Measurements from ENCODE around the gene OR3A1. TPM values are rescaled to one million over a fixed set of nuclear protein-coding genes. Genes with fewer than 3 reads are reported as not detected.
"Not testable (repeated sequence)": the region's sequence is repeated elsewhere in the genome, so short reads cannot be mapped to it uniquely, and the experiment has no call there.

The OR3A1 gene
- total and polyA plus RNA-seq, 10 of the 15 experiments (the other 5 are each of a cell fraction or from before 2014, with no cell fraction given), result not detected

GRCh38 chr17:3249013-3249412 lies 49.1 kb downstream of the OR3A1 start:
- H3K4me1 ChIP-seq (ENCODE audit: control insufficient read depth, insufficient read depth, low read length); H3K9me3 ChIP-seq (replicated peaks; ENCODE audit: control insufficient read depth, insufficient read depth, low read length); H3K4me2 ChIP-seq (ENCODE audit: control insufficient read depth, insufficient read depth); RAD21 ChIA-PET (ENCODE audit: unreplicated experiment); H4K20me1 ChIP-seq (ENCODE audit: control insufficient read depth, insufficient read depth); H3K4me3 ChIP-seq; BruUV-seq (replicated peaks); CTCF ChIA-PET; H3K27me3 ChIP-seq (replicated peaks in 1 of 2; ENCODE audit: control insufficient read depth in 2 of 2, insufficient read depth in 2 of 2, low read length in 1 of 2); H3K36me3 ChIP-seq (ENCODE audit: control insufficient read depth in 2 of 2, insufficient read depth in 2 of 2, low read length in 1 of 2); DNase-seq (ENCODE audit: low read depth, low spot score); ATAC-seq; H2AFZ ChIP-seq (ENCODE audit: control insufficient read depth, low read depth, low read length); FAIRE-seq; SMC1A ChIA-PET (ENCODE audit: uncharacterized antibody, unreplicated experiment); in situ Hi-C loops (cut with MboI); H3K27ac ChIP-seq (ENCODE audit: control insufficient read depth, insufficient read depth); H3K9ac ChIP-seq (ENCODE audit: control insufficient read depth, insufficient read depth, low read length); intact Hi-C loops (cut with micrococcal nuclease; ENCODE audit: unreplicated experiment); H3K79me2 ChIP-seq (ENCODE audit: control insufficient read depth, insufficient read depth, low read length); POLR2A ChIA-PET: not testable (repeated sequence)
- 0% methylated on average over 1 of the region's 2 CpGs for WGBS (ENCODE audit: insufficient coverage, insufficient replicate concordance, low lambda C conversion rate, missing lambda C conversion rate)

GRCh38 chr17:3244841-3245240 lies 53.3 kb downstream of the OR3A1 start:
- H3K4me2 ChIP-seq (ENCODE audit: control insufficient read depth, insufficient read depth); BruUV-seq (replicated peaks); DNase-seq (ENCODE audit: low read depth, low spot score); H3K27ac ChIP-seq (ENCODE audit: control insufficient read depth, insufficient read depth); POLR2A ChIA-PET; in situ Hi-C loops (cut with MboI); RAD21 ChIA-PET (ENCODE audit: unreplicated experiment); H3K4me1 ChIP-seq (ENCODE audit: control insufficient read depth, insufficient read depth, low read length); H4K20me1 ChIP-seq (ENCODE audit: control insufficient read depth, insufficient read depth); H3K9ac ChIP-seq (ENCODE audit: control insufficient read depth, insufficient read depth, low read length); intact Hi-C loops (cut with micrococcal nuclease; ENCODE audit: unreplicated experiment); FAIRE-seq; CTCF ChIA-PET; H3K79me2 ChIP-seq (ENCODE audit: control insufficient read depth, insufficient read depth, low read length); H3K27me3 ChIP-seq (replicated peaks in 1 of 2; ENCODE audit: control insufficient read depth in 2 of 2, insufficient read depth in 2 of 2, low read length in 1 of 2); SMC1A ChIA-PET (ENCODE audit: uncharacterized antibody, unreplicated experiment); H2AFZ ChIP-seq (ENCODE audit: control insufficient read depth, low read depth, low read length); H3K4me3 ChIP-seq; H3K9me3 ChIP-seq (replicated peaks; ENCODE audit: control insufficient read depth, insufficient read depth, low read length); H3K36me3 ChIP-seq (ENCODE audit: control insufficient read depth in 2 of 2, insufficient read depth in 2 of 2, low read length in 1 of 2); ATAC-seq: not testable (repeated sequence)
- 0% methylated on average over 1 of the region's 1 CpG for WGBS (ENCODE audit: insufficient coverage, insufficient replicate concordance, low lambda C conversion rate, missing lambda C conversion rate)

GRCh38 chr17:3241044-3241443 lies 57.1 kb downstream of the OR3A1 start:
- H2AFZ ChIP-seq (ENCODE audit: control insufficient read depth, low read depth, low read length); RAD21 ChIA-PET (ENCODE audit: unreplicated experiment); in situ Hi-C loops (cut with MboI); H3K4me2 ChIP-seq (ENCODE audit: control insufficient read depth, insufficient read depth); SMC1A ChIA-PET (ENCODE audit: uncharacterized antibody, unreplicated experiment); H4K20me1 ChIP-seq (ENCODE audit: control insufficient read depth, insufficient read depth); intact Hi-C loops (cut with micrococcal nuclease; ENCODE audit: unreplicated experiment); H3K36me3 ChIP-seq (ENCODE audit: control insufficient read depth in 2 of 2, insufficient read depth in 2 of 2, low read length in 1 of 2); H3K9me3 ChIP-seq (replicated peaks; ENCODE audit: control insufficient read depth, insufficient read depth, low read length); H3K27ac ChIP-seq (ENCODE audit: control insufficient read depth, insufficient read depth); ATAC-seq; H3K4me1 ChIP-seq (ENCODE audit: control insufficient read depth, insufficient read depth, low read length); FAIRE-seq; POLR2A ChIA-PET; BruUV-seq (replicated peaks); H3K79me2 ChIP-seq (ENCODE audit: control insufficient read depth, insufficient read depth, low read length); DNase-seq (ENCODE audit: low read depth, low spot score); CTCF ChIA-PET; H3K9ac ChIP-seq (ENCODE audit: control insufficient read depth, insufficient read depth, low read length); H3K4me3 ChIP-seq; H3K27me3 ChIP-seq (replicated peaks in 1 of 2; ENCODE audit: control insufficient read depth in 2 of 2, insufficient read depth in 2 of 2, low read length in 1 of 2): not testable (repeated sequence)
- WGBS (ENCODE audit: insufficient coverage, insufficient replicate concordance, low lambda C conversion rate, missing lambda C conversion rate), result 44% methylated on average over 1 of the region's 1 CpG

Other genes starting within 250 kb of the OR3A1 start
Only the 7 nearest of the 11 such genes appear.
- gene OR1G1, start 170.8 kb downstream of the OR3A1 start, total RNA-seq (2014; rRNA removed), result not detected in 2 replicates
- gene OR1G1, start 170.8 kb downstream of the OR3A1 start, total RNA-seq (2014; rRNA removed; fragmentation: Illumina TruSeq; extraction: Trizol), result not detected in 2 replicates
- not detected in 2 replicates for gene OR1G1, start 170.8 kb downstream of the OR3A1 start, total RNA-seq (2021)
- gene OR1G1, start 170.8 kb downstream of the OR3A1 start, polyA plus RNA-seq (2011; rRNA removed), result not detected in 2 replicates
- not detected in 2 replicates for gene OR1G1, start 170.8 kb downstream of the OR3A1 start, polyA plus RNA-seq (2014; fragmentation: Illumina TruSeq; extraction: Trizol)
- not detected for gene OR1G1, start 170.8 kb downstream of the OR3A1 start, polyA plus RNA-seq (2014; fragmentation: Nextera tagmentation; extraction: Ambion mirVana)
- not detected in 2 replicates for gene OR1G1, start 170.8 kb downstream of the OR3A1 start, polyA plus RNA-seq (2014; rRNA removed)
- not detected for gene OR1G1, start 170.8 kb downstream of the OR3A1 start, polyA plus RNA-seq (2016; fragmentation: Nextera tagmentation; extraction: Ambion mirVana)
- not detected in 2 replicates for gene OR1A2, start 100.8 kb downstream of the OR3A1 start, total RNA-seq (2014; rRNA removed)
- gene OR1A2, start 100.8 kb downstream of the OR3A1 start, total RNA-seq (2014; rRNA removed; fragmentation: Illumina TruSeq; extraction: Trizol), result not detected in 2 replicates
- gene OR1A2, start 100.8 kb downstream of the OR3A1 start, total RNA-seq (2021), result not detected in 2 replicates
- not detected in 2 replicates for gene OR1A2, start 100.8 kb downstream of the OR3A1 start, polyA plus RNA-seq (2011; rRNA removed)
- gene OR1A2, start 100.8 kb downstream of the OR3A1 start, polyA plus RNA-seq (2014; fragmentation: Illumina TruSeq; extraction: Trizol), result not detected in 2 replicates
- gene OR1A2, start 100.8 kb downstream of the OR3A1 start, polyA plus RNA-seq (2014; fragmentation: Nextera tagmentation; extraction: Ambion mirVana), result not detected
- gene OR1A2, start 100.8 kb downstream of the OR3A1 start, polyA plus RNA-seq (2014; rRNA removed), result not detected in 2 replicates
- not detected for gene OR1A2, start 100.8 kb downstream of the OR3A1 start, polyA plus RNA-seq (2016; fragmentation: Nextera tagmentation; extraction: Ambion mirVana)
- not detected in 2 replicates for gene OR1A1, start 90.7 kb downstream of the OR3A1 start, total RNA-seq (2014; rRNA removed)
- gene OR1A1, start 90.7 kb downstream of the OR3A1 start, total RNA-seq (2014; rRNA removed; fragmentation: Illumina TruSeq; extraction: Trizol), result not detected in 2 replicates
- gene OR1A1, start 90.7 kb downstream of the OR3A1 start, total RNA-seq (2021), result not detected in 2 replicates
- gene OR1A1, start 90.7 kb downstream of the OR3A1 start, polyA plus RNA-seq (2011; rRNA removed), result not detected in 2 replicates
- not detected in 2 replicates for gene OR1A1, start 90.7 kb downstream of the OR3A1 start, polyA plus RNA-seq (2014; fragmentation: Illumina TruSeq; extraction: Trizol)
- gene OR1A1, start 90.7 kb downstream of the OR3A1 start, polyA plus RNA-seq (2014; fragmentation: Nextera tagmentation; extraction: Ambion mirVana), result not detected
- not detected in 2 replicates for gene OR1A1, start 90.7 kb downstream of the OR3A1 start, polyA plus RNA-seq (2014; rRNA removed)
- gene OR1A1, start 90.7 kb downstream of the OR3A1 start, polyA plus RNA-seq (2016; fragmentation: Nextera tagmentation; extraction: Ambion mirVana), result not detected
- gene OR3A2, start 87.9 kb upstream of the OR3A1 start, total RNA-seq (2014; rRNA removed), result not detected in 2 replicates
- gene OR3A2, start 87.9 kb upstream of the OR3A1 start, total RNA-seq (2014; rRNA removed; fragmentation: Illumina TruSeq; extraction: Trizol), result not detected in 2 replicates
- not detected in 2 replicates for gene OR3A2, start 87.9 kb upstream of the OR3A1 start, total RNA-seq (2021)
- gene OR3A2, start 87.9 kb upstream of the OR3A1 start, polyA plus RNA-seq (2011; rRNA removed), result not detected in 2 replicates
- gene OR3A2, start 87.9 kb upstream of the OR3A1 start, polyA plus RNA-seq (2014; fragmentation: Illumina TruSeq; extraction: Trizol), result not detected in 2 replicates
- gene OR3A2, start 87.9 kb upstream of the OR3A1 start, polyA plus RNA-seq (2014; fragmentation: Nextera tagmentation; extraction: Ambion mirVana), result not detected
- gene OR3A2, start 87.9 kb upstream of the OR3A1 start, polyA plus RNA-seq (2014; rRNA removed), result not detected in 2 replicates
- not detected for gene OR3A2, start 87.9 kb upstream of the OR3A1 start, polyA plus RNA-seq (2016; fragmentation: Nextera tagmentation; extraction: Ambion mirVana)
- gene OR1E1, start 100.0 kb upstream of the OR3A1 start, total RNA-seq (2014; rRNA removed), result not detected in 2 replicates
- gene OR1E1, start 100.0 kb upstream of the OR3A1 start, total RNA-seq (2014; rRNA removed; fragmentation: Illumina TruSeq; extraction: Trizol), result not detected in 2 replicates
- not detected in 2 replicates for gene OR1E1, start 100.0 kb upstream of the OR3A1 start, total RNA-seq (2021)
- gene OR1E1, start 100.0 kb upstream of the OR3A1 start, polyA plus RNA-seq (2011; rRNA removed), result not detected in 2 replicates
- gene OR1E1, start 100.0 kb upstream of the OR3A1 start, polyA plus RNA-seq (2014; fragmentation: Illumina TruSeq; extraction: Trizol), result not detected in 2 replicates
- gene OR1E1, start 100.0 kb upstream of the OR3A1 start, polyA plus RNA-seq (2014; fragmentation: Nextera tagmentation; extraction: Ambion mirVana), result not detected
- not detected in 2 replicates for gene OR1E1, start 100.0 kb upstream of the OR3A1 start, polyA plus RNA-seq (2014; rRNA removed)
- not detected for gene OR1E1, start 100.0 kb upstream of the OR3A1 start, polyA plus RNA-seq (2016; fragmentation: Nextera tagmentation; extraction: Ambion mirVana)
- not detected in 2 replicates for gene OR3A3, start 113.0 kb upstream of the OR3A1 start, total RNA-seq (2014; rRNA removed)
- not detected in 2 replicates for gene OR3A3, start 113.0 kb upstream of the OR3A1 start, total RNA-seq (2014; rRNA removed; fragmentation: Illumina TruSeq; extraction: Trizol)
- gene OR3A3, start 113.0 kb upstream of the OR3A1 start, total RNA-seq (2021), result not detected in 2 replicates
- not detected in 2 replicates for gene OR3A3, start 113.0 kb upstream of the OR3A1 start, polyA plus RNA-seq (2011; rRNA removed)
- 0.07 TPM in 1 of 2 replicates, not detected in the other for gene OR3A3, start 113.0 kb upstream of the OR3A1 start, polyA plus RNA-seq (2014; fragmentation: Illumina TruSeq; extraction: Trizol)
- gene OR3A3, start 113.0 kb upstream of the OR3A1 start, polyA plus RNA-seq (2014; fragmentation: Nextera tagmentation; extraction: Ambion mirVana), result not detected
- gene OR3A3, start 113.0 kb upstream of the OR3A1 start, polyA plus RNA-seq (2014; rRNA removed), result not detected in 2 replicates
- not detected for gene OR3A3, start 113.0 kb upstream of the OR3A1 start, polyA plus RNA-seq (2016; fragmentation: Nextera tagmentation; extraction: Ambion mirVana)
- gene OR1E2, start 135.5 kb upstream of the OR3A1 start, total RNA-seq (2014; rRNA removed), result not detected in 2 replicates
- not detected in 2 replicates for gene OR1E2, start 135.5 kb upstream of the OR3A1 start, total RNA-seq (2014; rRNA removed; fragmentation: Illumina TruSeq; extraction: Trizol)
- not detected in 2 replicates for gene OR1E2, start 135.5 kb upstream of the OR3A1 start, total RNA-seq (2021)
- not detected in 2 replicates for gene OR1E2, start 135.5 kb upstream of the OR3A1 start, polyA plus RNA-seq (2011; rRNA removed)
- gene OR1E2, start 135.5 kb upstream of the OR3A1 start, polyA plus RNA-seq (2014; fragmentation: Illumina TruSeq; extraction: Trizol), result not detected in 2 replicates
- gene OR1E2, start 135.5 kb upstream of the OR3A1 start, polyA plus RNA-seq (2014; fragmentation: Nextera tagmentation; extraction: Ambion mirVana), result not detected
- gene OR1E2, start 135.5 kb upstream of the OR3A1 start, polyA plus RNA-seq (2014; rRNA removed), result not detected in 2 replicates
- gene OR1E2, start 135.5 kb upstream of the OR3A1 start, polyA plus RNA-seq (2016; fragmentation: Nextera tagmentation; extraction: Ambion mirVana), result not detected